ENCODE results near the gene CDT1.

Gene CDT1

GRCh38 chr16:88840600-88841215 is 37.1 kb downstream of the CDT1 start:
- no peak for DNase-seq

GRCh38 chr16:88841521-88842307 is 38.1 kb downstream of the CDT1 start:
- no peak for DNase-seq

- DNase-seq, result no peak
Measured at GRCh38 chr16:88842308-88842756, 38.7 kb downstream of the CDT1 start.

GRCh38 chr16:88842806-88843205 is 39.2 kb downstream of the CDT1 start:
- DNase-seq, result no peak

- no peak for DNase-seq
Measured at GRCh38 chr16:88843256-88843655, 39.7 kb downstream of the CDT1 start.

- DNase-seq, result no peak
Measured at GRCh38 chr16:88844419-88845036, 40.9 kb downstream of the CDT1 start.

- no peak for DNase-seq
Measured at GRCh38 chr16:88846088-88846487, 42.5 kb downstream of the CDT1 start.

GRCh38 chr16:88847654-88848053 is 44.1 kb downstream of the CDT1 start:
- no peak for DNase-seq

- no peak for DNase-seq
Measured at GRCh38 chr16:88848557-88848956, 45.0 kb downstream of the CDT1 start.

GRCh38 chr16:88850531-88851199 is 47.1 kb downstream of the CDT1 start:
- DNase-seq, result no peak

- DNase-seq, result no peak
Measured at GRCh38 chr16:88851616-88852015, 48.0 kb downstream of the CDT1 start.

- DNase-seq, result no peak
Measured at GRCh38 chr16:88853325-88853941, 49.8 kb downstream of the CDT1 start.

- DNase-seq, result peak; percentile 46
Measured at GRCh38 chr16:88854306-88855111, 50.9 kb downstream of the CDT1 start.

GRCh38 chr16:88855176-88855575 is 51.6 kb downstream of the CDT1 start:
- no peak for DNase-seq

GRCh38 chr16:88855736-88856121 is 52.1 kb downstream of the CDT1 start:
- no peak for DNase-seq

GRCh38 chr16:88856122-88856827 is 52.7 kb downstream of the CDT1 start:
- no peak for DNase-seq

- peak; percentile 97 for DNase-seq
Measured at GRCh38 chr16:88856828-88857727, 53.5 kb downstream of the CDT1 start, which contains the start of the genes GALNS and TRAPPC2L. Gene GALNS, minus strand, starts transcription at chr16:88856947. Its CDS starts 70 bp downstream, at chr16:88856877. Gene TRAPPC2L, plus strand, starts transcription at chr16:88857127. Its CDS starts 24 bp downstream, at chr16:88857151.

- peak; percentile 78 for DNase-seq
Measured at GRCh38 chr16:88857728-88858339, 54.2 kb downstream of the CDT1 start.
